ENCODE measurements around the gene LAMTOR1. TPM values are rescaled to one million over a fixed set of nuclear protein-coding genes. Genes with fewer than 3 reads are reported as not detected.

LAMTOR1 gene
- total RNA-seq, 1 experiment from 2014 or later = 94.6 TPM

GRCh38 chr11:72111300-72112142 is 8.4 kb upstream of the LAMTOR1 start:
- CTCF ChIA-PET = no interaction called here
- no peaks in the 10 kb centered on the region for H4K20me1 ChIP-seq (ENCODE audit: insufficient read depth)
- BruUV-seq (replicated peaks) = TSS peak; percentile 79
- no peaks in the 10 kb centered on the region for H3K27me3 ChIP-seq (ENCODE audit: insufficient read depth, low read depth)
- 0 out of 2 replicates have a peak, but pooled peaks cover 4% of the 10 kb centered on the region for H3K79me2 ChIP-seq (ENCODE audit: low read depth)
- peak overlapping the region; percentile 56 for H3K4me3 ChIP-seq
- H3K9me2 ChIP-seq (ENCODE audit: insufficient read depth) = no peaks in the 10 kb centered on the region
- peak overlapping the region; percentile 92 for H3K4me2 ChIP-seq
- H2AFZ ChIP-seq = peak overlapping the region; percentile 63
- intact Hi-C loops (cut with micrococcal nuclease; ENCODE audit: unreplicated experiment) = loop anchor here (1.0 kb wide), 5 partner anchors 8 to 303 kb away; partner anchors contain the start of genes LAMTOR1, LRRC51 and NUMA1
- peak overlapping the region; percentile 70 for H3K27ac ChIP-seq
- no peak for TF ChIP-seq EZH2 (IDR thresholded peaks at IDR 0.05; ENCODE audit: low read depth)
- TF ChIP-seq CTCF (conservative IDR thresholded peaks at IDR 0.05) = no peak
- H3K4me1 ChIP-seq (replicated peaks; ENCODE audit: insufficient read depth) = peaks cover 14% of the 10 kb centered on the region
- H3K9me3 ChIP-seq (ENCODE audit: insufficient read depth, low read depth) = no peaks in the 10 kb centered on the region
- no peak for DNase-seq
- H3K36me3 ChIP-seq (ENCODE audit: low read depth) = no peaks in the 10 kb centered on the region
- POLR2A ChIA-PET (ENCODE audit: unreplicated experiment) = interaction anchor here (0.6 to 0.7 kb wide), 3 partner anchors 72 to 324 kb away, joined by 4 to 6 read pairs (median 5); no protein-coding TSS in a partner anchor
- peaks cover 10% of the 10 kb centered on the region; the same call in 1 of the 2 replicates for H3F3A ChIP-seq (ENCODE audit: insufficient read depth, low read depth)

- TF ChIP-seq EZH2 (IDR thresholded peaks at IDR 0.05; ENCODE audit: low read depth) (no peak), CTCF (conservative IDR thresholded peaks at IDR 0.05) (no peak)
- Histone ChIP-seq H3K9me3 (ENCODE audit: insufficient read depth, low read depth) (no peaks in the 10 kb centered on the region), H3K9me2 (ENCODE audit: insufficient read depth) (no peaks in the 10 kb centered on the region), H3K4me1 (replicated peaks; ENCODE audit: insufficient read depth) (peaks cover 13% of the 10 kb centered on the region), H3K27ac (no peak within 1 kb of the TSS), H3F3A (ENCODE audit: insufficient read depth, low read depth) (peaks cover 15% of the 10 kb centered on the region; the same call in 1 of the 2 replicates), H3K27me3 (ENCODE audit: insufficient read depth, low read depth) (no peaks in the 10 kb centered on the region), H3K79me2 (ENCODE audit: low read depth) (peaks cover 21% of the 10 kb centered on the region), H3K4me3 (no peak within 1 kb of the TSS), H2AFZ (no peak within 1 kb of the TSS), H4K20me1 (ENCODE audit: insufficient read depth) (no peaks in the 10 kb centered on the region), H3K36me3 (ENCODE audit: low read depth) (no peaks in the 10 kb centered on the region), H3K4me2 (no peak within 1 kb of the TSS)
- intact Hi-C loops (cut with micrococcal nuclease; ENCODE audit: unreplicated experiment) = no loop called here
- ChIA-PET POLR2A (ENCODE audit: unreplicated experiment) (no interaction called here), CTCF (no interaction called here)
- no TSS peak for BruUV-seq (replicated peaks)
- no peak for DNase-seq
Measured at GRCh38 chr11:72105888-72106287, 2.8 kb upstream of the LAMTOR1 start, which contains the start of gene TOMT. Gene TOMT (plus strand): TSS chr11:72105924. CDS start chr11:72105952, 28 bp downstream.

- peak overlapping the region; percentile 74 for H3K4me2 ChIP-seq
- no peak for DNase-seq
- H3K36me3 ChIP-seq (ENCODE audit: low read depth) = no peaks in the 10 kb centered on the region
- TSS peak; percentile 98 for BruUV-seq (replicated peaks)
- peaks cover 38% of the 10 kb centered on the region for H3K79me2 ChIP-seq (ENCODE audit: low read depth)
- intact Hi-C loops (cut with micrococcal nuclease; ENCODE audit: unreplicated experiment) = loop anchor here (1.0 to 5.0 kb wide), 3 partner anchors 9 to 79 kb away; partner anchors contain the start of gene ANAPC15
- H4K20me1 ChIP-seq (ENCODE audit: insufficient read depth) = no peaks in the 10 kb centered on the region
- H3K4me1 ChIP-seq (replicated peaks; ENCODE audit: insufficient read depth) = peaks cover 13% of the 10 kb centered on the region
- ChIA-PET CTCF (no interaction called here), POLR2A (ENCODE audit: unreplicated experiment) (no interaction called here)
- H3F3A ChIP-seq (ENCODE audit: insufficient read depth, low read depth) = peaks cover 15% of the 10 kb centered on the region; the same call in 1 of the 2 replicates
- peak overlapping the region; percentile 82 for H2AFZ ChIP-seq
- no peaks in the 10 kb centered on the region for H3K27me3 ChIP-seq (ENCODE audit: insufficient read depth, low read depth)
- H3K4me3 ChIP-seq = peak overlapping the region; percentile 42; the same call in 1 of the 2 replicates
- no peaks in the 10 kb centered on the region for H3K9me2 ChIP-seq (ENCODE audit: insufficient read depth)
- H3K9me3 ChIP-seq (ENCODE audit: insufficient read depth, low read depth) = no peaks in the 10 kb centered on the region
- H3K27ac ChIP-seq = peak overlapping the region; percentile 62
- TF ChIP-seq CTCF (conservative IDR thresholded peaks at IDR 0.05) (0 out of 2 replicates have a peak, but pooled peaks have one; percentile 11), EZH2 (IDR thresholded peaks at IDR 0.05; ENCODE audit: low read depth) (no peak)
Measured at GRCh38 chr11:72103754-72104167, 664 bp upstream of the LAMTOR1 start.
